ENCODE measurements around the gene ZNF22.

The ZNF22 gene

DNA sequence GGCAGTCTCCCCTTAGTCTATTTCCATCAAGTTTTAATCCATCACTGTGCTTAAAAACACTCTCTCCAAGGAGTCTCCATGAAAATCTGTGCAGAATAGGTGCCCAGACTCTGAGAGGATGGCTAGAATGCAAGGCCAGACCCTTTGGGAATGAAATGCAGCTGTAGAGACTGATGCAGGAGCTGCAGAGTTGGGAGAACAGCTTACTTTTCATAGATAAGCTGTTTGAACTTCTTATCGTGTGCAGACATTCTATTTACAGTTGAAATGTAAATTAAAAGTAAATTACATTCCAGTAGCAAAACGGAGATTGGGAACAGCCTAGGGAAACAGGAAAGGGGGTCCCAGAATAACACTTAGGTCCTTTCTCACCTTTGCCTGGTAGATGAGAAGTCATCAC, 14.9 kb downstream of the ZNF22 start:
- DNase-seq (ENCODE audit: low read depth) = no peak

DNA sequence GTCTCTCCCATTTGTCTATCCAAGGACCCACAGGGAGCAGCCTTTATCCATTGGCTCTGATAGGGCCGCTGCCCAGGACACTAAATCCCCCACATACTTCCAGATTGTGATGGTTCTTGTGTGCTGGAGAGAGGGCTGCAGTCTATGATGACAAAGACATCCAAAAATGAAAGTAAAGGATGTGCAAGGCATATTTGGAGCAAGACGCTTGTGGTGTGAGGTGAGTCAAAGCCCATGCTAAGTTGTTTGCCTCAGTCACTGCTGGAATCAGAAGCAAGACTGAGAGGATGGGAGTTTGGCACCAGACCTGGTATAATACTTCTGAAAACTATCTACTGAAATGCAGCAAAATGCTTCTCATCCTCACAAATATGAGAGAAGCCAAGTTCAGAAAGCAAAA, 22.7 kb downstream of the ZNF22 start:
- no peak for DNase-seq (ENCODE audit: low read depth)

DNA sequence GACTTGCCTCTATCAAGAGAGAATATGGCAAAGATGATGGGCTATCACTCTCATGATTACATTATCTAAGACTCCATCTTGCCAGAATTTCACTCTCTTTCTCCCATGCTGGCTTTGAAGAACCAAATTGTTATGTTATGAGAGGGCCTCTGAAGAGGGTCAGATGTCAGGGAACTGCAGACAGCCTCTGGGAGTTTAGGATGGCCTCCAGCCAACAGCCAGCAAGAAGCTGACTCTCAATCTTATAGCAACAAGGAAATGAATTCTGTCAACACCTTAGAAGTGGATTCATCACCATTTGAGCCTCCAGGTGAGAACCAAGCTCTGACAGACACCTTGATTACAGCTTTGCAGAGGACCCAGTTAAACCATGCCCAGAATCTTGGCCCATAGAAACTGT, 33.6 kb downstream of the ZNF22 start:
- DNase-seq (ENCODE audit: low read depth) = no peak

DNA sequence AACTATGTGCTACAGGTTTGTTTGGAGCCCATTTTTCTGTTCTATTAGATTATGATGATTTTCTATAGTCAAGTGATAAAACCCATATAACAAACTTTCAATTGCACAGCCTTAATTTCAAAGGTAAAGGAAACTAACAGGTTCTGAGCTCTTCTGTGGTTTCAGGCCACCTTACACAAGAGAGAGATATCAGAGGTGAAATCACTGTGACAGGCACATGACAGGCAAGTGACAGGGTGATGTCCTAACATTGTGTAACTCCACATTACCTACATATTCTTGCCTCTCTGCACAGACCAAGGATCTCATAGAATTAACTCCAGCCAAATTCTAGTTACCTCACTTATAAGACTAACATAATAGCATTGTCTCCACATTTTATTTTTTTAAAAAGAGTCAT, 35.0 kb downstream of the ZNF22 start:
- DNase-seq (ENCODE audit: low read depth) = no peak

DNA sequence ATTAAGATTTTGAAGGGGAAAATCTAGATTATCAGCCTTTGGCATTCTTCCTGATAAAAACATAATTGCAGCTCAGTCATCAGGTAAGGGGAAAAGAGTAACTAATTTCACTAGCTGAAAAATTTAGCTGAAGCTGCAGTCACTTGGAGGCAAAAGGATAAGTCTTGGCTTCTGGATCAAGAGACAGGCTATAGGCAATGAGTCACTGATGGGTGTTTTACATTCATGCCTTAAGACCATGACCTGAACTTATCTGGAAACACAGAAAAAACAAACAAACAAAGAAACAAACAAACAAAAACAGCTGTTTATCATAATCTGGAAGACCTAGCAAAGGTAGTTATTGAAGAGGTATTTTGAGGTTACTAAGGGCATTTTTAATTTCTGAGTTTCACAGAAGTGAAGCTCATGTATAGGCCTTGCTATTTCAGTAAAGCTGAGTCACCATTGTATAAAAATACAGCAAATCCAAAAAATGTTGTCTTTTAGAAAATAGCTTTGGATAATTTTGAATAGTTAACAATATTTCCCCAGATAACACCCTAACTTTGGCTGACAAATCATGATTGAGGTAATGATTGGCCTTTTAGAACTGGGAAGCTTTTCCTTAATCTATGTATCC, 40.3 kb downstream of the ZNF22 start:
- DNase-seq (ENCODE audit: low read depth) = no peak

DNA sequence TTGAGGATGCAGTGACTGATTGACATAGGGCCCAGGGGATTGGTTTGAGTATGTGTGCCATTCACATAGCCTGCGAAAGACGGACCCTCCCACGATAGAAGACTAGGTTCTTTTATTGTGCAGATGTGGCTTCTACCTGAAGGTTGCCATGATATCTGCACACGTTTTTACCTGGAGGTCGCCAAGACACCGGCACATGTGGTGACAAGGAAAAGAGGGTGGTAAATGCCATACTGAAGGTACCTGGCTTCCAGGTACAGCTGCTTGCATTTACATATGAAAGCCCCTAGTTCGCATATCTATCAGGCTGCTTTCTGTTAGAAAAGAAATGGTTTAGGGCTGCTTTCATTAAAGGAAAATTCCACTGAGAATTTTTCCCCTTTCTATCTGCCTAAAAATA, 43.6 kb downstream of the ZNF22 start:
- no peak for DNase-seq (ENCODE audit: low read depth)

DNA sequence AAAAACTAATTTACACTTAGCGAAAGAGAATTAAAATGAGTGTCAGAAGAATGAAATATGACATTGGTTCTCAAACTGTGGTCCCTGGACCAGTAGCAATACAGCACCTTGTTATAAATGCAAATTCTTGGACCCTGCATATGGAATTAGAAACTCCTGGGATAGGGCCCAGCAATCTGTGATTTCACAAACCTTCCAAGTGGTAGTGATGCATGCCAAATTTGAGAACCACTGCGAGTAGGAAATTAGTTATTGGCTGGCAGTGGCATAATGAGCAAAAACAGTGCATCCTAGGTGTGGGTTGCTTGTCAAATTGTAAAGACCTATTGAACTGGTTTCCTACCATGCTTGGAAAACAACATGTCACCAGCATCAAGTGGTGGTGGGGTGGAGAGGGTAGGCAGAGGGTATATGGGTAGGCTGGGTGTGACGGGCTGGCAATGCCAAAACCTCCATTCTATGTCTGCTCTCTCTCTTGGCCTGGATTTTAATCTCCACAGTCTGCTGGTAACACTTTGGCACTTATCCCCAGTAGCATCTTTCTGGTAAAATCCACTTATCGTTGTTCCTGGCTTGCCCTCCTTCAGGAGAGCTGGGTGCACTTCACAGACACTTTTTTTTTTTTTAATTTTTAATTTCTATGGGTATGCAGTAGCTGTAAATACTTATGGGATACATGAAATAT, 50.0 kb downstream of the ZNF22 start:
- no peak for DNase-seq (ENCODE audit: low read depth)

DNA sequence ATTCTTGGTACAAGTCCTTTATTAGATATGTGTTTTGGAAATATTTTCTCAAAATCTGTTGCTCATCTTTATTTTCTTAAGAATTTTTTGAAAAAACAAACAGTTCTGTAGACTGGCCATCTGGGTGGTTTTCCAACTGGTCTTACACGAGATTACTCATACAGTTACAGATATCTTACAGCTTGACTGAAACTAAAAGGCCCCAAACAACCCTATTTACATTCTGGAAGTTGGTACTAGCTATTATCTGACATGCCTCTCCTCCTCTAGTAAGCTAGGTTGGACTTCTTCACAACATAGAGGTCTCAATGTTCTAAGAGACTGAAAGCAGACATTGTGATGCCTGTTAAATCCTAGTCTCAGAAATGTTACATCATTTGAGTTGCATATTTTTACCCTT, 52.0 kb downstream of the ZNF22 start:
- no peak for DNase-seq (ENCODE audit: low read depth)

DNA sequence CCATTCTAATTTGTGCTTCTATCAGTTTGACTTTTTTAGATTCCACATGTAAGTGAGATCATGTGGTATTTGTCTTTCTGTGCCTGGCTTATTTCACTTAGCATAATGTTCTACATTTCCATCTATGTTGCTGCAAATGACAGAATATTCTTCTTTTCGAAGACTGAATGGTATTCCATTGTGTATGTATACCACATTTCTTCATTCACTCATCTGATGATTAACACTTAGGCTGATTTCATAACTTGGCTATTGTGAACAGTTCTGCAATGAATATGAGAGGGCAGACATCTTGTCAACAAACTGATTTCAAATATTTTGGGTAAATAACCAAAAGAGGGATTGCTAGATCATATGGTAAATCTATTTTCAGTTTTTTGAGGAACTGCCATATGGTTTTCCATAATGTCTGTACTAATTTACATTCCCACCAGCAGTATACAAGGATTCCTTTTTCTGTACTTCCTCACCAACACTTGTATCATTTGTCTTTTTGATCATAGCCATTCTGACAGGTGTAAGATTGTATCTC, 52.9 kb downstream of the ZNF22 start:
- no peak for DNase-seq (ENCODE audit: low read depth)
